Upper lobe of left lung (tissue), 4 donors: ENCODE data around the gene ZC3H18.

Source experiments
- EP300 ChIP-seq, 4 donors: sonication (generic); formaldehyde crosslinking; IDR thresholded peaks; one replicate each; pipeline ENCODE4 v1.5.1; 2017; ENCODE audit warnings: antibody characterized with exemption in 4 of 4, control low read depth in 2 of 4
- POLR2A ChIP-seq, 4 donors: fragments of 450-650 bp; IDR thresholded peaks; one replicate each; pipeline ENCODE4 v1.5.1; 2016 to 2017; ENCODE audit warnings: antibody characterized with exemption in 4 of 4, mild to moderate bottlenecking in 2 of 4
- TF ChIP-seq, protein P1 (sequence below), 6 experiments: fragments of 450-650 bp in 4 of 6; fragments of 200-600 bp in 2 of 6; sonication (generic) in 2 of 6; IDR thresholded peaks; one replicate each; pipeline ENCODE4 v1.5.1; 2016 to 2019; ENCODE audit warnings: antibody characterized with exemption in 6 of 6

GRCh38 chr16:88599825-88600538, 29.8 kb downstream of the ZC3H18 start:
- no peak for TF ChIP-seq POLR2A (IDR thresholded peaks at IDR 0.05)
- TF ChIP-seq, protein P1, sequence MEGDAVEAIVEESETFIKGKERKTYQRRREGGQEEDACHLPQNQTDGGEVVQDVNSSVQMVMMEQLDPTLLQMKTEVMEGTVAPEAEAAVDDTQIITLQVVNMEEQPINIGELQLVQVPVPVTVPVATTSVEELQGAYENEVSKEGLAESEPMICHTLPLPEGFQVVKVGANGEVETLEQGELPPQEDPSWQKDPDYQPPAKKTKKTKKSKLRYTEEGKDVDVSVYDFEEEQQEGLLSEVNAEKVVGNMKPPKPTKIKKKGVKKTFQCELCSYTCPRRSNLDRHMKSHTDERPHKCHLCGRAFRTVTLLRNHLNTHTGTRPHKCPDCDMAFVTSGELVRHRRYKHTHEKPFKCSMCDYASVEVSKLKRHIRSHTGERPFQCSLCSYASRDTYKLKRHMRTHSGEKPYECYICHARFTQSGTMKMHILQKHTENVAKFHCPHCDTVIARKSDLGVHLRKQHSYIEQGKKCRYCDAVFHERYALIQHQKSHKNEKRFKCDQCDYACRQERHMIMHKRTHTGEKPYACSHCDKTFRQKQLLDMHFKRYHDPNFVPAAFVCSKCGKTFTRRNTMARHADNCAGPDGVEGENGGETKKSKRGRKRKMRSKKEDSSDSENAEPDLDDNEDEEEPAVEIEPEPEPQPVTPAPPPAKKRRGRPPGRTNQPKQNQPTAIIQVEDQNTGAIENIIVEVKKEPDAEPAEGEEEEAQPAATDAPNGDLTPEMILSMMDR (IDR thresholded peaks at IDR 0.05) = no peak
- no peak for TF ChIP-seq EP300 (IDR thresholded peaks at IDR 0.05)
